GM12878 (cell line): Measurements from ENCODE around the gene OR14C36. TPM values are rescaled to one million over a fixed set of nuclear protein-coding genes. Genes with fewer than 3 reads are reported as not detected.

ENCODE experiments used
- ATAC-seq: fragments of 200-7000 bp; cut with Tn5 transposase; 3 replicates; pipeline ENCODE4 v1.9.1; 2020; ENCODE audit warnings: mild to moderate bottlenecking, moderate library complexity
- BruUV-seq: library from RNA; stranded (reverse); fragments of 400-500 nt; replicated peaks from 2 replicates; lab custom pipeline; 2021; lab: Mats Ljungman, UMichigan
- CTCF ChIA-PET: fragments of 300-600 bp; sonication (Branson Sonifier 250); formaldehyde crosslinking; extraction: SDS; loops from one replicate; lab custom pipeline; 2021; ENCODE audit warnings: inconsistent platforms; lab: Yijun Ruan, JAX
- POLR2A ChIA-PET: fragments of 350-600 bp; formaldehyde crosslinking; extraction: SDS; loops from one replicate; lab custom pipeline; 2021; ENCODE audit warnings: inconsistent platforms; lab: Charles Lee
- RAD21 ChIA-PET: fragments of 300-600 bp; sonication (Branson Sonifier 250); formaldehyde crosslinking; loops from one replicate; lab custom pipeline; 2023; ENCODE audit warnings: antibody characterized with exemption; ENCODE audit not compliant: unreplicated experiment; lab: Charles Lee
- SMC1A ChIA-PET: fragments of 300-600 bp; sonication (Branson Sonifier 250); formaldehyde crosslinking; loops from one replicate; lab custom pipeline; 2023; ENCODE audit not compliant: unreplicated experiment, uncharacterized antibody; lab: Charles Lee
- DNase-seq: peaks from one replicate; pipeline ENCODE4 v3.0.0-alpha.2; 2011; ENCODE audit warnings: low read depth, low spot score
- FAIRE-seq: peaks from 3 replicates; lab custom pipeline; 2011; peaks lifted over from hg19 to GRCh38; lab: Jason Lieb, UNC
- H2AFZ ChIP-seq: 2 replicates; pipeline ENCODE4 v1.6.0; 2011; ENCODE audit warnings: low read depth, low read length, control low read depth; ENCODE audit not compliant: control insufficient read depth
- H3K27ac ChIP-seq: 2 replicates; pipeline ENCODE4 v1.5.1; 2011; ENCODE audit warnings: control low read depth; ENCODE audit not compliant: control insufficient read depth, insufficient read depth
- H3K27me3 ChIP-seq, 2 experiments: replicated peaks in 1 of 2; 2 replicates each; pipeline versions ENCODE4 v1.6.0 to v1.6.1; 2011; ENCODE audit warnings: low read length in 1 of 2; ENCODE audit not compliant: control insufficient read depth in 2 of 2, insufficient read depth in 2 of 2
- H3K36me3 ChIP-seq, 2 experiments: 2 replicates each; pipeline ENCODE4 v1.5.1; 2011; ENCODE audit warnings: low read length in 1 of 2; ENCODE audit not compliant: control insufficient read depth in 2 of 2, insufficient read depth in 2 of 2
- H3K4me1 ChIP-seq: 2 replicates; pipeline ENCODE4 v1.6.1; 2011; ENCODE audit warnings: mild to moderate bottlenecking, low read length, moderate library complexity, mixed read lengths; ENCODE audit not compliant: control insufficient read depth, insufficient read depth
- H3K4me2 ChIP-seq: 2 replicates; pipeline ENCODE4 v1.6.0; 2011; ENCODE audit warnings: control low read depth; ENCODE audit not compliant: control insufficient read depth, insufficient read depth
- H3K4me3 ChIP-seq: fragments of 200-600 bp; sonication (generic); 2 replicates; pipeline ENCODE4 v1.5.1; 2016
- H3K79me2 ChIP-seq: 2 replicates; pipeline ENCODE4 v1.6.0; 2011; ENCODE audit warnings: low read length; ENCODE audit not compliant: control insufficient read depth, insufficient read depth
- H3K9ac ChIP-seq: 2 replicates; pipeline ENCODE4 v1.8.0; 2011; ENCODE audit warnings: low read length, control low read depth, mixed read lengths; ENCODE audit not compliant: control insufficient read depth, insufficient read depth
- H3K9me3 ChIP-seq: replicated peaks from 3 replicates; pipeline ENCODE4 v1.5.1; 2011; ENCODE audit warnings: mild to moderate bottlenecking, low read length; ENCODE audit not compliant: control insufficient read depth, insufficient read depth
- H4K20me1 ChIP-seq: 2 replicates; pipeline ENCODE4 v1.6.0; 2011; ENCODE audit not compliant: control insufficient read depth, insufficient read depth
- EZH2 ChIP-seq: IDR thresholded peaks from 2 replicates; pipeline ENCODE4 v1.6.1; 2012; ENCODE audit warnings: low read depth, mild to moderate bottlenecking, control low read depth, inconsistent platforms, low read length, borderline replicate concordance; ENCODE audit not compliant: control insufficient read depth
- FOXK2 ChIP-seq: fragments of 450-650 bp; IDR thresholded peaks from 2 replicates; pipeline ENCODE4 v1.6.1; 2017; ENCODE audit warnings: mild to moderate bottlenecking, moderate library complexity
- IKZF1 ChIP-seq: fragments of 450-650 bp; conservative IDR thresholded peaks from 2 replicates; pipeline ENCODE4 v1.6.1; 2017; ENCODE audit warnings: antibody characterized with exemption, mild to moderate bottlenecking
- KDM1A ChIP-seq: fragments of 200-600 bp; sonication (generic); IDR thresholded peaks from 2 replicates; pipeline ENCODE4 v1.6.1; 2016; ENCODE audit warnings: borderline replicate concordance
- KLF5 ChIP-seq: fragments of 450-650 bp; IDR thresholded peaks from 2 replicates; pipeline ENCODE4 v1.6.1; 2014; ENCODE audit warnings: mild to moderate bottlenecking; ENCODE audit not compliant: partially characterized antibody
- SUZ12 ChIP-seq: fragments of 200-600 bp; sonication (generic); IDR thresholded peaks from one replicate; pipeline ENCODE4 v1.6.1; 2018; ENCODE audit warnings: antibody characterized with exemption, mild to moderate bottlenecking; ENCODE audit not compliant: unreplicated experiment
- ZNF207 ChIP-seq: fragments of 450-650 bp; IDR thresholded peaks from 2 replicates; pipeline ENCODE4 v1.6.1; 2014; ENCODE audit warnings: antibody characterized with exemption, mild to moderate bottlenecking, borderline replicate concordance
- WGBS: methylation state at CpG from one replicate; pipeline ENCODE4 v1.1.6; 2016; ENCODE audit warnings: low lambda C conversion rate; ENCODE audit not compliant: insufficient replicate concordance, insufficient coverage; ENCODE audit errors: missing lambda C conversion rate; 5-methylcytosine and 5-hydroxymethylcytosine counted together
- in situ Hi-C: fragments of 300-500 bp; cut with MboI; formaldehyde crosslinking; loops from 9 replicates; pipeline ENCODE4 v1.14.3; 2018; ENCODE audit warnings: mixed read lengths
- intact Hi-C: fragments of 100-400 bp; cut with micrococcal nuclease; formaldehyde crosslinking; loops from one replicate; pipeline ENCODE4 v1.14.2; 2022; ENCODE audit not compliant: unreplicated experiment
- polyA plus RNA-seq, 11 experiments: library from polyadenylated mRNA; depleted of rRNA in 4 of 11; unstranded in 6 of 11; stranded (reverse) in 5 of 11; fragments of >200 nt; fragmentation: Nextera tagmentation in 4 of 11; fragmentation: Illumina TruSeq in 1 of 11; extraction: Ambion mirVana in 4 of 11; extraction: Trizol in 1 of 11; gene quantifications; 1 replicate in 1 of 11; 2 replicates in 10 of 11; pipeline versions ENCODE4 v1.2.1 to v1.2.3, GENCODE V29; 2011 to 2016; ENCODE audit warnings: inconsistent platforms in 2 of 11, missing spikeins in 2 of 11, low read depth in 1 of 11
- total RNA-seq, 4 experiments: library from RNA; depleted of rRNA in 3 of 4; stranded (reverse); fragments of >200 nt in 3 of 4; fragmentation: Illumina TruSeq in 1 of 4; extraction: Trizol in 1 of 4; gene quantifications; 2 replicates each; pipeline versions ENCODE4 v1.2.1 to v1.2.3, GENCODE V29; 2013 to 2021
- TF ChIP-seq, protein P1 (sequence below): fragments of 450-650 bp; IDR thresholded peaks from 2 replicates; pipeline ENCODE4 v1.6.1; 2017; ENCODE audit warnings: mild to moderate bottlenecking, moderate library complexity
- TF ChIP-seq, protein P2 (sequence below): fragments of 450-650 bp; IDR thresholded peaks from 2 replicates; pipeline ENCODE4 v1.6.1; 2018; ENCODE audit warnings: mild to moderate bottlenecking, low read depth, moderate library complexity; ENCODE audit not compliant: partially characterized antibody
- TF ChIP-seq, protein P3 (sequence below): IDR thresholded peaks from 2 replicates; pipeline ENCODE4 v1.6.1; 2012; ENCODE audit warnings: low read length, inconsistent platforms

The OR14C36 gene
- total and polyA plus RNA-seq, 10 of the 15 experiments (the other 5 are each of a cell fraction or from before 2014, with no cell fraction given), result not detected

DNA sequence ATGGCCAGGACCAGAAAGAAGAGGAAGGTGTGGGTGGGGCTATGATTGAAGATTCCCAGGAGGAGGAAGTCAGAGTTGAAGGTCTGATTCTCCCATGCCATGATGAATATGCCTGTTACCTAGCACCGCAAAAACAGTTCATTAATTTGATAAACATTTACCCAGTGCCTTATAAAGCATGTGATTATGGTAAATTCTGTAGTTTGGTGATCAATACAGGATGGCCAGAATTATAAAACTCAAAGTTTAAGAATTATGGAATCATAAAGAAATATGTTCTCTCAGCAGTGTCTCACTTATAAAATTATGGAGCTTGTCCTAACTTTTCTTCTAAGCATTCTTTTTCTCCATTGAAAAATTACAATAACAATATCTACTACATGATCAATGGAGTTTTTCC, 24.1 kb upstream of the OR14C36 start, which contains the start of gene OR2M7:
OR2M7 (minus strand) TSS at position 101 of the 400 bp plus-strand sequence; CDS start at position 101, 0 bp downstream.
- POLR2A ChIA-PET, result no interaction called here
- no peaks in the 10 kb centered on the region for H3K36me3 ChIP-seq
- CTCF ChIA-PET, result no interaction called here
- no peaks in the 10 kb centered on the region for H3K27me3 ChIP-seq
- SMC1A ChIA-PET, result no interaction called here
- intact Hi-C loops (no loop called here), in situ Hi-C loops (no loop called here)
- no peaks in the 10 kb centered on the region for H3K9me3 ChIP-seq
- TF ChIP-seq EZH2 (no peak), FOXK2 (no peak), KDM1A (no peak), IKZF1 (no peak), KLF5 (no peak), ZNF207 (no peak)
- no peak for FAIRE-seq
- DNase-seq, result no peak
- no TSS peak for BruUV-seq
- H3K4me3 ChIP-seq, result no peak within 1 kb of the TSS
- H3K4me2 ChIP-seq, result no peak within 1 kb of the TSS
- H3K4me1 ChIP-seq, result no peaks in the 10 kb centered on the region
- no peak within 1 kb of the TSS for H2AFZ ChIP-seq
- no peaks in the 10 kb centered on the region for H4K20me1 ChIP-seq
- H3K79me2 ChIP-seq, result no peaks in the 10 kb centered on the region
- 50% methylated on average over 1 of the region's 1 CpG for WGBS
- no peak within 1 kb of the TSS for H3K9ac ChIP-seq
- H3K27ac ChIP-seq, result no peak within 1 kb of the TSS
- RAD21 ChIA-PET, result no interaction called here
- ATAC-seq, result no peak

DNA sequence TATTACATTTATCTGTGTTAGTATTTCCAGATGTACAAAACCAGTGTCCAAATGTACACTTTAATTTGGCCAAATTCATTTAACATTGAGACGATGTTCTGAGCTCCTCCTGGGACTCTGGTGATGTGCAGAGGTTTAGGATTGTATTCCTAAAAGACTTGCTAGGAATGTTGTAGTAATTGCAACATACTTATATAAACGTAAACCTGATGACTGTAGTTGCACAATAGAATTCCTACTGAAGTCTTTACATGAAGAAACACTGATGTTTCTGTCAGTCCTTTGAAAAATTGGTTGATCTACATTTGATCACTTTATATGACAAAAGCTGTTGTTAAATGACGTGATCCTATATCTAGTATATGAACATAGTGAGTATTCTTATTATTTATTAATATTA, 5.1 kb upstream of the OR14C36 start:
- no peaks in the 10 kb centered on the region for H3K79me2 ChIP-seq
- SMC1A ChIA-PET, result no interaction called here
- H3K4me3 ChIP-seq, result no peak overlapping the region
- BruUV-seq, result no TSS peak
- H3K9me3 ChIP-seq, result no peaks in the 10 kb centered on the region
- no peak overlapping the region for H2AFZ ChIP-seq
- intact Hi-C loops (no loop called here), in situ Hi-C loops (no loop called here)
- no peak overlapping the region for H3K27ac ChIP-seq
- no peaks in the 10 kb centered on the region for H3K4me1 ChIP-seq
- RAD21 ChIA-PET, result no interaction called here
- H3K4me2 ChIP-seq, result no peak overlapping the region
- H3K36me3 ChIP-seq, result no peaks in the 10 kb centered on the region
- 4% methylated on average over 3 of the region's 3 CpGs for WGBS
- FAIRE-seq (no peak), DNase-seq (no peak), ATAC-seq (no peak)
- CTCF ChIA-PET, result no interaction called here
- no peaks in the 10 kb centered on the region for H3K27me3 ChIP-seq
- POLR2A ChIA-PET, result no interaction called here
- H4K20me1 ChIP-seq, result no peaks in the 10 kb centered on the region
- H3K9ac ChIP-seq, result no peak overlapping the region
- TF ChIP-seq, protein P1, sequence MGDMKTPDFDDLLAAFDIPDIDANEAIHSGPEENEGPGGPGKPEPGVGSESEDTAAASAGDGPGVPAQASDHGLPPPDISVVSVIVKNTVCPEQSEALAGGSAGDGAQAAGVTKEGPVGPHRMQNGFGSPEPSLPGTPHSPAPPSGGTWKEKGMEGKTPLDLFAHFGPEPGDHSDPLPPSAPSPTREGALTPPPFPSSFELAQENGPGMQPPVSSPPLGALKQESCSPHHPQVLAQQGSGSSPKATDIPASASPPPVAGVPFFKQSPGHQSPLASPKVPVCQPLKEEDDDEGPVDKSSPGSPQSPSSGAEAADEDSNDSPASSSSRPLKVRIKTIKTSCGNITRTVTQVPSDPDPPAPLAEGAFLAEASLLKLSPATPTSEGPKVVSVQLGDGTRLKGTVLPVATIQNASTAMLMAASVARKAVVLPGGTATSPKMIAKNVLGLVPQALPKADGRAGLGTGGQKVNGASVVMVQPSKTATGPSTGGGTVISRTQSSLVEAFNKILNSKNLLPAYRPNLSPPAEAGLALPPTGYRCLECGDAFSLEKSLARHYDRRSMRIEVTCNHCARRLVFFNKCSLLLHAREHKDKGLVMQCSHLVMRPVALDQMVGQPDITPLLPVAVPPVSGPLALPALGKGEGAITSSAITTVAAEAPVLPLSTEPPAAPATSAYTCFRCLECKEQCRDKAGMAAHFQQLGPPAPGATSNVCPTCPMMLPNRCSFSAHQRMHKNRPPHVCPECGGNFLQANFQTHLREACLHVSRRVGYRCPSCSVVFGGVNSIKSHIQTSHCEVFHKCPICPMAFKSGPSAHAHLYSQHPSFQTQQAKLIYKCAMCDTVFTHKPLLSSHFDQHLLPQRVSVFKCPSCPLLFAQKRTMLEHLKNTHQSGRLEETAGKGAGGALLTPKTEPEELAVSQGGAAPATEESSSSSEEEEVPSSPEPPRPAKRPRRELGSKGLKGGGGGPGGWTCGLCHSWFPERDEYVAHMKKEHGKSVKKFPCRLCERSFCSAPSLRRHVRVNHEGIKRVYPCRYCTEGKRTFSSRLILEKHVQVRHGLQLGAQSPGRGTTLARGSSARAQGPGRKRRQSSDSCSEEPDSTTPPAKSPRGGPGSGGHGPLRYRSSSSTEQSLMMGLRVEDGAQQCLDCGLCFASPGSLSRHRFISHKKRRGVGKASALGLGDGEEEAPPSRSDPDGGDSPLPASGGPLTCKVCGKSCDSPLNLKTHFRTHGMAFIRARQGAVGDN, result no peak
- TF ChIP-seq, protein P2, sequence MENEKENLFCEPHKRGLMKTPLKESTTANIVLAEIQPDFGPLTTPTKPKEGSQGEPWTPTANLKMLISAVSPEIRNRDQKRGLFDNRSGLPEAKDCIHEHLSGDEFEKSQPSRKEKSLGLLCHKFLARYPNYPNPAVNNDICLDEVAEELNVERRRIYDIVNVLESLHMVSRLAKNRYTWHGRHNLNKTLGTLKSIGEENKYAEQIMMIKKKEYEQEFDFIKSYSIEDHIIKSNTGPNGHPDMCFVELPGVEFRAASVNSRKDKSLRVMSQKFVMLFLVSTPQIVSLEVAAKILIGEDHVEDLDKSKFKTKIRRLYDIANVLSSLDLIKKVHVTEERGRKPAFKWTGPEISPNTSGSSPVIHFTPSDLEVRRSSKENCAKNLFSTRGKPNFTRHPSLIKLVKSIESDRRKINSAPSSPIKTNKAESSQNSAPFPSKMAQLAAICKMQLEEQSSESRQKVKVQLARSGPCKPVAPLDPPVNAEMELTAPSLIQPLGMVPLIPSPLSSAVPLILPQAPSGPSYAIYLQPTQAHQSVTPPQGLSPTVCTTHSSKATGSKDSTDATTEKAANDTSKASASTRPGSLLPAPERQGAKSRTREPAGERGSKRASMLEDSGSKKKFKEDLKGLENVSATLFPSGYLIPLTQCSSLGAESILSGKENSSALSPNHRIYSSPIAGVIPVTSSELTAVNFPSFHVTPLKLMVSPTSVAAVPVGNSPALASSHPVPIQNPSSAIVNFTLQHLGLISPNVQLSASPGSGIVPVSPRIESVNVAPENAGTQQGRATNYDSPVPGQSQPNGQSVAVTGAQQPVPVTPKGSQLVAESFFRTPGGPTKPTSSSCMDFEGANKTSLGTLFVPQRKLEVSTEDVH, result no peak
- TF ChIP-seq, protein P3, sequence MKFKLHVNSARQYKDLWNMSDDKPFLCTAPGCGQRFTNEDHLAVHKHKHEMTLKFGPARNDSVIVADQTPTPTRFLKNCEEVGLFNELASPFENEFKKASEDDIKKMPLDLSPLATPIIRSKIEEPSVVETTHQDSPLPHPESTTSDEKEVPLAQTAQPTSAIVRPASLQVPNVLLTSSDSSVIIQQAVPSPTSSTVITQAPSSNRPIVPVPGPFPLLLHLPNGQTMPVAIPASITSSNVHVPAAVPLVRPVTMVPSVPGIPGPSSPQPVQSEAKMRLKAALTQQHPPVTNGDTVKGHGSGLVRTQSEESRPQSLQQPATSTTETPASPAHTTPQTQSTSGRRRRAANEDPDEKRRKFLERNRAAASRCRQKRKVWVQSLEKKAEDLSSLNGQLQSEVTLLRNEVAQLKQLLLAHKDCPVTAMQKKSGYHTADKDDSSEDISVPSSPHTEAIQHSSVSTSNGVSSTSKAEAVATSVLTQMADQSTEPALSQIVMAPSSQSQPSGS, result no peak
- TF ChIP-seq SUZ12, result no peak
